ENCODE measurements around the gene CAPZA1.

Gene CAPZA1

DNA sequence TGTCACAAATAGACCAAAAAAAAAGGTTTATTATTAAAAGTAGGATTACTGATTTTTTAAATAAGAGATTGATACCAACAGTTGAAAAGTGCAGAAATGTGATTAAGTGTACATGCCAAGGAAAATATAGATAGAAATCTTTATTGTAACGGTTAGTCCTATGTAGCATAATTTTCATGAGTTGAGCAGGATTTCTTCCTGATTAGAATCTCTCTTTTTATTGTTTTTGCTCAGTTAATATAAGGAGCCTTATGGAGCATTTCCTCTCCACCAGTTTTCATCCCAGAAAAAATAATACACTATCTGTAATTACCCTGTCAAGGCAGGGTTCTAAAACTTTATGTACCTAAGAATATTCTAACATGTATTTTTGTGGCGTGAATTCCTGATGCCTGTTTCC lies 23.4 kb downstream of the CAPZA1 start:
- H3K27me3 ChIP-seq (ENCODE audit: control insufficient read depth, insufficient read depth, low read length, poor library complexity, severe bottlenecking) = no peaks in the 10 kb centered on the region
- H3K4me3 ChIP-seq (ENCODE audit: insufficient read depth, low read depth, low read length) = no peak overlapping the region
- no peaks in the 10 kb centered on the region for H3K4me1 ChIP-seq (ENCODE audit: control insufficient read depth, insufficient read depth, low read length)
- 92 to 100% methylated on average over 1 to 2 of the region's 2 CpGs for WGBS, 2 experiments
- H3K36me3 ChIP-seq (ENCODE audit: control insufficient read depth, insufficient read depth, low read length) = peaks cover 7% of the 10 kb centered on the region
- H3K9me3 ChIP-seq (ENCODE audit: control insufficient read depth, low read length) = no peaks in the 10 kb centered on the region
- no peak overlapping the region for H3K27ac ChIP-seq (ENCODE audit: insufficient read depth, low read depth, low read length, poor library complexity, severe bottlenecking)

DNA sequence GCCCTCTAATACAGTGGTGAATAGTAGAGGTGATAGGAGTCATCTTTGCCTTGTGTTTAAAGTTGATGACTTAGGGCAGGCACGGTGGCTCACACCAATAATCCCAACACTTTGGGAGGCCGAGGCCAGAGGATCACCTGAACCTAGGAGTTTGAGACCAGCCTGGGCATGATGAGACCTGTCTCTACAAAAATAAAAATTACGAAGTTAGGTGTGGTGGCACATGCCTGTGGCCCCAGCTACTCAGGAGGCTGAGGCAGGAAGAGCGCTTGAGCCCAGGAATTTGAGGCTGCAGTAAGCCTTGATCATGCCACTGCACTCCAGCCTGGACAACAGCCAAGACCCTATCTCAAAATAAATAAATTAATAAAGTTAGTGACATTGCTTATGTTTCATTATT lies 26.6 kb downstream of the CAPZA1 start:
- Histone ChIP-seq H3K4me1 (ENCODE audit: control insufficient read depth, insufficient read depth, low read length) (no peaks in the 10 kb centered on the region), H3K27ac (ENCODE audit: insufficient read depth, low read depth, low read length, poor library complexity, severe bottlenecking) (no peak overlapping the region), H3K36me3 (ENCODE audit: control insufficient read depth, insufficient read depth, low read length) (peaks cover 23% of the 10 kb centered on the region), H3K4me3 (ENCODE audit: insufficient read depth, low read depth, low read length) (no peak overlapping the region), H3K9me3 (ENCODE audit: control insufficient read depth, low read length) (no peaks in the 10 kb centered on the region), H3K27me3 (ENCODE audit: control insufficient read depth, insufficient read depth, low read length, poor library complexity, severe bottlenecking) (no peaks in the 10 kb centered on the region)
- 94 to 95% methylated on average over 4 of the region's 4 CpGs for WGBS, 2 experiments

- Histone ChIP-seq H3K36me3 (ENCODE audit: control insufficient read depth, insufficient read depth, low read length) (peaks cover 23% of the 10 kb centered on the region), H3K27me3 (ENCODE audit: control insufficient read depth, insufficient read depth, low read length, poor library complexity, severe bottlenecking) (no peaks in the 10 kb centered on the region), H3K4me3 (ENCODE audit: insufficient read depth, low read depth, low read length) (no peak overlapping the region), H3K4me1 (ENCODE audit: control insufficient read depth, insufficient read depth, low read length) (no peaks in the 10 kb centered on the region), H3K27ac (ENCODE audit: insufficient read depth, low read depth, low read length, poor library complexity, severe bottlenecking) (no peak overlapping the region), H3K9me3 (ENCODE audit: control insufficient read depth, low read length) (no peaks in the 10 kb centered on the region)
- WGBS, 2 experiments = 100% methylated on average over 1 of the region's 1 CpG
Observed at GRCh38 chr1:112651205-112651604, 31.6 kb downstream of the CAPZA1 start.

DNA sequence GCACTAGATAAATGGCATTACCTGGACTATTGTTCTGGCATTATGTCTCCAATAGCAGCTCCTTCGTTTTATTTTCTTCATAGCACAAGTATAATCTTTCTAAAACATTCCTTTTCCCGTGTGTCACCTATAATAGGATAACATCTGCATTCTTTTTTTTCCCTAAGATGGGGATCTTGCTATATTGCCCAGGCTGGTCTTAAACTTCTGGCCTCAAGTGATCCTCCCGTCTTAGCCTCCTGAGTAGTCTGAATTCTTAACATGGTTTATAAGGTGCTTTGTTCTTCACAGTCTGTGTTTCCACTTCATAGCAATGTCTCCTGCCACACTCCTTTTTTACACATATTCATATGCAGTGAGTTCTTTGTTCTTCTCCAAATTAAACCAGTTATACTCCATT lies 46.2 kb downstream of the CAPZA1 start:
- peaks cover 54% of the 10 kb centered on the region for H3K36me3 ChIP-seq (ENCODE audit: control insufficient read depth, insufficient read depth, low read length)
- no peak overlapping the region for H3K27ac ChIP-seq (ENCODE audit: insufficient read depth, low read depth, low read length, poor library complexity, severe bottlenecking)
- H3K4me3 ChIP-seq (ENCODE audit: insufficient read depth, low read depth, low read length) = no peak overlapping the region
- WGBS, 2 experiments = 94 to 95% methylated on average over 3 of the region's 3 CpGs
- no peaks in the 10 kb centered on the region for H3K4me1 ChIP-seq (ENCODE audit: control insufficient read depth, insufficient read depth, low read length)
- H3K9me3 ChIP-seq (ENCODE audit: control insufficient read depth, low read length) = no peaks in the 10 kb centered on the region
- no peaks in the 10 kb centered on the region for H3K27me3 ChIP-seq (ENCODE audit: control insufficient read depth, insufficient read depth, low read length, poor library complexity, severe bottlenecking)

DNA sequence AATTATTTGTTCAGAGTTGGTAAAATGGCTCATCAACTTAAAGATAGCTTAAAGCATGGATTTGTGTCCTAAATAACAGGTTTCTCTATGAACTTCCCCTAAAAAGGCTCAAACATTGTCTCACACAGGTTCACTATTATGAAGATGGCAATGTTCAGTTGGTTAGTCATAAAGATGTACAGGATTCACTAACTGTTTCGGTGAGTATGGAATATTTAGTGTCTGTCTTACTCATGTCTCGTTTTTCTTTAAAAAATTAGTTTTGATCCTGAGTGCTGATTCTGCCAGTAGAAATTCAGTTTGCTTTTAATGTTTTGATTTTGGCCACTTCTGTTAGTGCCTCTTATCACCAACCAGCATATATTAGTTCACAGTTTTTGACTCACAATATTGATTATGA lies 47.3 kb downstream of the CAPZA1 start:
- WGBS, 2 experiments = 95 to 97% methylated on average over 2 of the region's 2 CpGs
- H3K9me3 ChIP-seq (ENCODE audit: control insufficient read depth, low read length) = no peaks in the 10 kb centered on the region
- peaks cover 48% of the 10 kb centered on the region for H3K36me3 ChIP-seq (ENCODE audit: control insufficient read depth, insufficient read depth, low read length)
- H3K27ac ChIP-seq (ENCODE audit: insufficient read depth, low read depth, low read length, poor library complexity, severe bottlenecking) = no peak overlapping the region
- no peaks in the 10 kb centered on the region for H3K27me3 ChIP-seq (ENCODE audit: control insufficient read depth, insufficient read depth, low read length, poor library complexity, severe bottlenecking)
- H3K4me3 ChIP-seq (ENCODE audit: insufficient read depth, low read depth, low read length) = no peak overlapping the region
- H3K4me1 ChIP-seq (ENCODE audit: control insufficient read depth, insufficient read depth, low read length) = no peaks in the 10 kb centered on the region

- Histone ChIP-seq H3K36me3 (ENCODE audit: control insufficient read depth, insufficient read depth, low read length) (peaks cover 27% of the 10 kb centered on the region), H3K27me3 (ENCODE audit: control insufficient read depth, insufficient read depth, low read length, poor library complexity, severe bottlenecking) (no peaks in the 10 kb centered on the region), H3K4me3 (ENCODE audit: insufficient read depth, low read depth, low read length) (no peak overlapping the region), H3K9me3 (ENCODE audit: control insufficient read depth, low read length) (no peaks in the 10 kb centered on the region), H3K27ac (ENCODE audit: insufficient read depth, low read depth, low read length, poor library complexity, severe bottlenecking) (no peak overlapping the region), H3K4me1 (ENCODE audit: control insufficient read depth, insufficient read depth, low read length) (peaks cover 4% of the 10 kb centered on the region)
- 65 to 77% methylated on average over 2 of the region's 2 CpGs for WGBS, 2 experiments
Observed at GRCh38 chr1:112672009-112672408, 52.4 kb downstream of the CAPZA1 start.

- WGBS, 2 experiments = 84 to 92% methylated on average over 1 of the region's 1 CpG
- Histone ChIP-seq H3K4me3 (ENCODE audit: insufficient read depth, low read depth, low read length) (no peak overlapping the region), H3K27me3 (ENCODE audit: control insufficient read depth, insufficient read depth, low read length, poor library complexity, severe bottlenecking) (no peaks in the 10 kb centered on the region), H3K9me3 (ENCODE audit: control insufficient read depth, low read length) (no peaks in the 10 kb centered on the region), H3K27ac (ENCODE audit: insufficient read depth, low read depth, low read length, poor library complexity, severe bottlenecking) (no peak overlapping the region), H3K4me1 (ENCODE audit: control insufficient read depth, insufficient read depth, low read length) (peaks cover 4% of the 10 kb centered on the region), H3K36me3 (ENCODE audit: control insufficient read depth, insufficient read depth, low read length) (peaks cover 21% of the 10 kb centered on the region)
Observed at GRCh38 chr1:112672842-112673241, 53.2 kb downstream of the CAPZA1 start.

- no peaks in the 10 kb centered on the region for H3K9me3 ChIP-seq (ENCODE audit: control insufficient read depth, low read length)
- H3K27me3 ChIP-seq (ENCODE audit: control insufficient read depth, insufficient read depth, low read length, poor library complexity, severe bottlenecking) = no peaks in the 10 kb centered on the region
- peaks cover 18% of the 10 kb centered on the region for H3K36me3 ChIP-seq (ENCODE audit: control insufficient read depth, insufficient read depth, low read length)
- peaks cover 4% of the 10 kb centered on the region for H3K4me1 ChIP-seq (ENCODE audit: control insufficient read depth, insufficient read depth, low read length)
- 18 to 26% methylated on average over 16 to 18 of the region's 18 CpGs for WGBS, 2 experiments
- H3K4me3 ChIP-seq (ENCODE audit: insufficient read depth, low read depth, low read length) = peak overlapping the region; percentile 88
- H3K27ac ChIP-seq (ENCODE audit: insufficient read depth, low read depth, low read length, poor library complexity, severe bottlenecking) = peak overlapping the region; percentile 56
Observed at GRCh38 chr1:112673592-112674439, 54.2 kb downstream of the CAPZA1 start.

DNA sequence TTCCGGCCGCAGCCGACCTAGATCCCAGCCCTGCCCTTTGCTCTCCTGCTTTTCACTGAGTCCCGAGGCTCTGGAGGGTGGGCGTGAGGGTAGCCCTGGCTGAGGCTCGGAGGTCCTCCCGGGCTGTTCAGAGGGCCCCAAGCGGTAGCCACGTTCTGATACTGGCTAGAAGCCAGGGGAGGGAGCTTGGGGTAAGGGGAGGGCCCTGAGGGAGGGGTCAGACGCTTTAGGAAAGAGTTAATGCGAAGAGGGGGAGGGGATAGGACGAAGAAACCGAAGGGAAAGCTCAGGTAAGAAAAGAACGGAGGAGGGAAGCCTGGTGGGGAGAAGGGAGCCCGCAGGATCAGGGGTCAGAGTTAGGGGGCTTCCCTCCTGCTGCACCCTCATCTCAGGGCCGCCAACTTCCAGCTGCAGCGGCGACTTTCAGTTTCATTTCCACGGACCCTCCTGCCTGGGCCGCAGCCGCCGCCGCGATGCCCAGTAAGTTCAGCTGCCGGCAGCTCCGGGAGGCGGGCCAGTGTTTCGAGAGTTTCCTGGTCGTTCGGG lies 54.9 kb downstream of the CAPZA1 start, which contains the start of gene MOV10:
Gene MOV10 (plus strand): TSS at position 220 of the 546 bp plus-strand sequence. CDS start 254 bp downstream, at position 474.
- Histone ChIP-seq H3K27ac (ENCODE audit: insufficient read depth, low read depth, low read length, poor library complexity, severe bottlenecking) (peak within 1 kb of the TSS; percentile 56), H3K4me1 (ENCODE audit: control insufficient read depth, insufficient read depth, low read length) (peaks cover 4% of the 10 kb centered on the region), H3K9me3 (ENCODE audit: control insufficient read depth, low read length) (no peaks in the 10 kb centered on the region), H3K27me3 (ENCODE audit: control insufficient read depth, insufficient read depth, low read length, poor library complexity, severe bottlenecking) (no peaks in the 10 kb centered on the region), H3K4me3 (ENCODE audit: insufficient read depth, low read depth, low read length) (peak within 1 kb of the TSS; percentile 88), H3K36me3 (ENCODE audit: control insufficient read depth, insufficient read depth, low read length) (peaks cover 11% of the 10 kb centered on the region)
- 0% methylated on average over 30 of the region's 30 CpGs for WGBS, 2 experiments

GRCh38 chr1:112674986-112675727 lies 55.5 kb downstream of the CAPZA1 start:
- no peaks in the 10 kb centered on the region for H3K9me3 ChIP-seq (ENCODE audit: control insufficient read depth, low read length)
- WGBS, 2 experiments = 0 to 1% methylated on average over 68 of the region's 68 CpGs
- no peaks in the 10 kb centered on the region for H3K27me3 ChIP-seq (ENCODE audit: control insufficient read depth, insufficient read depth, low read length, poor library complexity, severe bottlenecking)
- peak overlapping the region; percentile 56 for H3K27ac ChIP-seq (ENCODE audit: insufficient read depth, low read depth, low read length, poor library complexity, severe bottlenecking)
- H3K4me1 ChIP-seq (ENCODE audit: control insufficient read depth, insufficient read depth, low read length) = peaks cover 4% of the 10 kb centered on the region
- H3K4me3 ChIP-seq (ENCODE audit: insufficient read depth, low read depth, low read length) = peak overlapping the region; percentile 88
- H3K36me3 ChIP-seq (ENCODE audit: control insufficient read depth, insufficient read depth, low read length) = peaks cover 6% of the 10 kb centered on the region
